NCI-H748 (cell line): ENCODE results near the gene AGRN.
"Not testable (repeated sequence)": the region's sequence is repeated elsewhere in the genome, so short reads cannot be mapped to it uniquely, and the experiment has no call there.

Source experiments
- DNase-seq: peaks from one replicate; lab custom pipeline; 2025; ENCODE audit not compliant: unreplicated experiment; lab: John Stamatoyannopoulos, UW

The AGRN gene

DNA sequence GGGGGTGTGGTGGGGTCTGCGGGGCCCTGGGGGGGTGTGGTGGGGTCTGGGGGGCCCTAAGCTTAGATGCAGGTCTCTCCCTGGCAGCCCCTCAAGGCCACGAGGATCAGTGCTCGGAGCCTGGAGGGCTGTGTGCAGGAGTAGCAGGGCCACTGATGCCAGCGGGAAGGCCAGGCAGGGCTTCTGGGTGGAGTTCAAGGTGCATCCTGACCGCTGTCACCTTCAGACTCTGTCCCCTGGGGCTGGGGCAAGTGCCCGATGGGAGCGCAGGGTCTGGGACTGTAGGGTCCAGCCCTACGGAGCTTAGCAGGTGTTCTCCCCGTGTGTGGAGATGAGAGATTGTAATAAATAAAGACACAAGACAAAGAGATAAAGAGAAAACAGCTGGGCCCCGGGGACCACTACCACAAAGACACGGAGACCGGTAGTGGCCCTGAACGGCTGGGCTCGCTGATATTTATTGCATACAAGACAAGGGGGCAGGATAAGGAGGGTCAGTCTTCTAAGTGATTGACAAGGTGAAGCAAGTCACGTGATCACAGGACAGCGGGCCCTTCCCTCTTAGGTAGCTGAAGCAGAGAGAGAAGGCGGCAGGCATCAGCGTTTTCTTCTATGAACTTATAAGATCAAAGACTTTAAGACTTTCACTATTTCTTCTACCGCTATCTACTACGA is 45.5 kb downstream of the AGRN start:
- DNase-seq: no peak

DNA sequence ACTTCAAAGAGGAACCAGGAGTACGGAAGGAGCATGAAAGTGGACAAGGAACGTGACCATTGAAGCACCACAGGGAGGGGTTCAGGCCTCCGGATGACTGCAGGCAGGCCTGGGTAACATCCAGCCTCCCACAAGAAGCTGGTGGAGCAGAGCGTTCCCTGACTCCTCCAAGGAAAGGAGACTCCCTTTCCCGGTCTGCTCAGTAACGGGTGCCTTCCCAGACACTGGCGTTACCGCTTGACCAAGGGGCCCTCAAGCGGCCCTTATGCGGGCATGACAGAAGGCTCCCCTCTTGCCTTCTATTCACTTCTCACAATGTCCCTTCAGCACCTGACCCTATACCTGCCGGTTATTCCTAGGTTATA is 46.0 kb downstream of the AGRN start:
- not testable (repeated sequence) for DNase-seq

DNA sequence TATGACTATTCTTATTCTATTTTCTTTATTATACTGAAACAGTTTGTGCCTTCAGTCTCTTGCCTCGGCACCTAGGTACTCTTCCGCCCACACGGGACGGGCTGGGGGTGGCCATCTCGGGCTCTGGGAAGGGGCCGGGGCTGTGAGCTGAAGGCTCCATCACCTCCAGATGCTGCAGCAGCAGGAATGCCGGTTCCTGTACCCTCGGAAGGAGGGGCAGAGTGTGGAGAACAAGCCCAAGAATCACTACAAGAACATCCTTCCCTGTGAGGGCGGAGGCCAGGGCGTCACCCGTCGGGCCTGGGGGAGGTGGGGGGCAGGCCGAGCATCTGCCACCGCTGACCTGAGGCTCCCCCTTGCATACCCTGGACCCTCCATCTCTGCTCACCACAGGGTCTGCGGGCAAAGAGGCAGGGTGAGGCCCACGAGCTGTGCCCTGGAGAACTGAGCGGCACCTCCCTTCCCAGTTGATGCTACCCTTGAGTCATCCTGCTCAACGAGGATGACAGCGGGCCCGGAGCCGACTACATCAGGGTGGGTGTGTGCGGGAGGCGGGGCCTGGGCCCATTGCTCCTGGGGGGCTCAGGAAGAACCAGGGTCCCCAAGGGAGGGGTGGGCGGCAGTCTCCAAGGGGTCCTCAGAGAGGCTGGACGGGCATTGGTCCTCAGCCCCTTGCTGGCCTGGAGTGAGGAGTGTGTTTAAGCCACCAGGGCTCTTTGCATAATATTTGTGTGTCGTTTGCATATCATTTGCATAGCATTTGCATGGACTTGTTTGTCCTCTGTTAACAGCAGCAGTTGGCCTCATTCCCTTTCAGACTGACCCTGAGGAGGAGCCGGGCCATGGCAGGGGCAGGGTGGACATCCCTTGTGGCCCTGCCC is 46.7 kb downstream of the AGRN start:
- no peak for DNase-seq

DNA sequence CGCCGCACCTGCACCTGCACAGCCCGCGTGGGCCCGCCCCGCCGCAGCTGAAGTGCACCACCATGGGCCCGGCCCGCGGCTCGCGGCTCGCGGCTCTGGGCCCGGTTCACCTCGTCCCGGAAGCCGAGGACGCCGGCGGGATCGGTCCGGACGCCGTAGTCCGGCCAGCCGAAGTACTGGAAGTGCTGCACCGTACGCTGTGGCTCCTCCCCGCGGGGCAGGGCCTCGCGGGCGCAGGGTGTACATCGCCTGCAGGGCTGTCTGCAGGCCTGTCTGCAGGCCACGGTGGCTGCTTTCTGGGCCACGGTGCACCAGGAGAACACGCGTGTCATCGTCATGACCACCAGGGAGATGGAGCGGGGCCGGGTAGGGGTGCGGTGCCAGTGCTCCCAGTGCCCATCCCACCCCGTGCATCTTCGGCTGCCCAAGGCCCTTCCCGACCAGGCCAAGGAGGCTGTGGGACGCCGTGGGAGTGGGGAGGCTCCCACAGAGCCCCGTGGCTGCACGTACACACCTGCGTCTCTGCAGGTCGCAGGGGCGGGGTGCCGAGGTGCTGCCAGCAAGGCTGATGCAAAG is 47.5 kb downstream of the AGRN start:
- DNase-seq: no peak

DNA sequence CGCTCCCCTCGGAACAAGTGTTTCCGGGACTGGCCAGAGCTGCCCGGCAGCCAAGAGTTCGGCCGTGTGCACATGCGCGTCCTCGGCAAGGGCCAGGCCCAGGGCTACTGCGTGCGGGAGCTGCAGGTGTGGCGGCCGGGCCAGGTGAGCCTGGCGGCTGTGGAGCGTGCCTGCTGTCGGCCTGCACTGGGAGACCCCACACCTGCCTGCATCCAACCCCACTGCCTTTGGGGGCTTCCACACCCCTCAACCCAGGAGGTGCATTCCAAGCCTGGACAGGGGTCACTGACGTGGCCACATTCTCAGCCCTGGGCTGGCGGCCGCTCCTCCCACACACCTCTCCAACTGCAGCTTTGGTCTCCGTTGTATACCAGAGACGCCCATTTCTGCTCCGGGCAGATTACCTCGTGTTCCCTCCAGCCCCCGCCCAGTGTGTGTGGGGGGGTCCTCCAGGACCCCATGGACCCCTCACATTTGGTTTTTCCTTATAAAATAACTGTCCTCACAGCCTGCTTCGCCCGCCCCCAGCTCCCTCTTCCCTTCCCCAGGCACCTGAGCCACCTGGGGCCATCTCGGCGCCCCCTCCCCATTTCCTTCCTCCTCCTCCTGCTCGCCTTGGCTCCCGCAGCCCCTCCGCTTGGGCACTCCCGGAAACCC is 48.1 kb downstream of the AGRN start:
- peak; percentile 19 for DNase-seq

DNA sequence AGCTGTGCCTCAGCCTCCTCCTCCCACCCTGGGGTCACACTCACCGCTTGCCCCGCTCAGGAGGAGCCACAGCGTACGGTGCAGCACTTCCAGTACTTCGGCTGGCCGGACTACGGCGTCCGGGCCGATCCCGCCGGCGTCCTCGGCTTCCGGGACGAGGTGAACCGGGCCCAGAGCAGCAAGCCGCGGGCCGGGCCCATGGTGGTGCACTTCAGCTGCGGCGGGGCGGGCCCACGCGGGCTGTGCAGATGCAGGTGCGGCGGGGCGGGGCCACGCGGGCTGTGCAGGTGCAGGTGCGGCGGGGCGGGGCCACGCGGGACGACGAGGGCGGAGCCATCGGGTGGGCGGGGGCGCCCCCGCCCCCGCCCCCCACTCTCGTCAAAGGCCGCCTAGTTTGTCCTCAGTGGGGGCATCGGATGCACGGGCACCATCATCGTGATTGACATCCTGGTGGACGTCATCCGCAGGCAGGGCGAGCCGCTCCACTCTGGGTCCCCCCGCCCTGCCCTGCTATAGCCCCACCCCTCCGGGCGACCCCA is 48.7 kb downstream of the AGRN start:
- peak; percentile 80 for DNase-seq

DNA sequence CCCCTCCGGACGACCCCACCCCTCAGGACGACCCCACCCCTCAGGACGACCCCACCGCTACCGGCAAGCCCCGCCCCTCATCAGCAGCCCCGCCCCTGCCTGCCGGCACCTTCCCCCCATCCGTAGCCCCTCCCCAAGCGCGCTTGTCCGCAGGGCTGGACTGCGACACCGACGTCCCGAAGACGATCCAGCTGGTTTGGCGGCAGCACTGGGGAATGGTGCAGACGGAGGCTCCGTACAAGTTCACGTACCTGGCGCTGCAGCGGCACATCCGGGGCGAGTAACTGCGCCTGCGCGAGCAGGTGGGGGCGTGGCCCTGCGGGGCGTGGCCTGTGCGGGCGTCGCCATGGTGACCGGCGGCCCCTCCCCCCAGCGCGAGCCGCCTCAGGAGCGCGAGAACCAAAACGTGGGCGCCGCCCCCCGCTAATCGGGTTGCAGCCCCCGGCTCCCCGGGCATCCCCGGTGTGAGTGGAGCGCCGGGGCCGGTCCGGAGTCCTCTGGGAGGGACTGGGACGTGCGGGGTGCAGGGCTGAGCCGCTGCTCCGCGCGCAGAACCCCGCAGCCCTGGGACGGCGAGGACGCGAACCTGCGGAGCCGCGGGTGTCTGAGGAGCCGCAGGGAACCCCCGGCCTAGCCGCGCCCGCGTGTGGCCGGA is 49.3 kb downstream of the AGRN start:
- DNase-seq: peak; percentile 85

DNA sequence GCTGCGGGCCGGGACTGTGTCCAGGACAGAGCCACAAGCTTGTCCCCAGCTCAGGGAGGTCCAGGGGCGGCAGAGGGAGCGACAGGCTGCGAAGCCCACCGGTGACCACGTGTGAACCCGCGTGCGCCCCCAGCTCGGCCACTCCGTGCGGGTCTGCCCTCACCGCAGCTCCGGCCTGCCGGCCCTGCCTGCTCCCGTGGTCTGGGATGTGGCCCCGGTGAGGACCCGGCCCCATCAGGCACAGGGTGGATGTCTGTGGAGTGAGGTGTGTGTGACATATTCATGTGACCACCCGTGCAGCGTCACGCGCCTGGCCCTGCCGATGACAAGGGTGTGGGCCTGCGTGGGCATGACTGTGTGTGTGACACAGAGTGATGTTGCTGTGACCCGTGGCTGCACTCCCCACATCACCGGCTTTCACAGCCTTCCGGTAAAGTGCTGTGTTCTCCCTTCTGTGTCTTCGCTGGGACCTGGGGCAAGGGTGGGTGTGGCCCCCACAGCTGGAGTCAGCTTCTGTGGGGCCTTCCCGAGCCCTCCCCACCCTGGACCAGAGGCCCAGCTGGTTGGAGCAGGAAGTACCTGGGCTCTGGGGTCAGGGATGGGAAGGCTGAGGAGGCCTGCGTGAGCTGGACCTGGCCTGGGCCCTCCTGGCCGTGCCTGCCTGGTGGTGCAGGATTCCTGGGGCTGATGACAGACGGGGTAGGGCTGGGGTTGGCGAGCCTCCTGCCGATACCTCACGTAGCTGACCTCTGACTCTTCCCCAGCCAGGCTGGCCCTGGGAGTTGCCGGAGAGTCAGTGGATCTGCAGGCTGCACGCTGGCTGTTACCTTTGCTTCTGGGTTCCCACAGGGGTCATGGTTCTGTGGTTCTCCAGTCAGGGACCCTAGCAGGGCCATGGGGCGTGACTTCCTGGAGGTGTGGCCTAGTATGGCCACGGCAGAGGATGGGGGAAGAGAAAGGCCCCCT is 50.1 kb downstream of the AGRN start:
- DNase-seq: no peak

DNA sequence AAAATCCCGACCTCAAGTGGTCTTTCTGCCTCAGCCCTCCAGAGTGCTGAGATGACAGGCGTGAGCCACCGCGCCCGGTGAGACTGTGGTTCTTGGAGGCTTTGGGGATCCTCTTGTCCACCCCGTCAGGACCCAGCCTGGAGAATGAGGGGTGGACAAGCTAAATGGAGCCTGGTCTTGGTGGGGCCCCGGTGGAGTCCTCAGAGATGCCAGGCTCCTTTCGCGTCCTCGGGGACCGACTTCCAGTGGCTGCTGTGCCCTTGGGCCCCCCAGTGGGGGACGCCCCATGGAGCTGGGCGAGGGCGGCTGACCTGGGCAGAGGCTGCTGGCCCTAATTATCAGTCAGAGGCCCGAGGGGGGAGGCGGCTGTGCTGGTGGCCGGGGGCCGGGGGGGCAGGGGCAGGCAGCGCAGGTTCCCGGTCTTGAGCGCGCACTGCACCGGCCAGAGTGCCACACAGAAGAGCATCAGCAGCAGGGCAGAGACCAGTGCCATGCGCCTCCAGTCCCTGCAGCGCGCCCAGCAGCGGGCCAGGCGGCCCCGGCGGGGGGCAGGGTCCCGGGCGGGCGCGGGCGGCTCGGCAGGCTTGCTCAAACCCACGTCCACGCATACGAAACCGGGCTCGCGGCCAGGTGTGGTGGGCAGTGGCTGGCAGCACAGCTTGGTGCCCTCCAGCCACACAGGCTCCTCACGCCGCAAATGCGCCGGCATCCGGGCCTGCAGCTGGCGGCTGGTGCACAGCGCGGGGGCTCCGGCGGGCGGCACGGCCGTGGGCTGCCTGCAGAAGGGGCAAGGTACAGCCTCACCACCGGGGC is 51.8 kb downstream of the AGRN start:
- no peak for DNase-seq

DNA sequence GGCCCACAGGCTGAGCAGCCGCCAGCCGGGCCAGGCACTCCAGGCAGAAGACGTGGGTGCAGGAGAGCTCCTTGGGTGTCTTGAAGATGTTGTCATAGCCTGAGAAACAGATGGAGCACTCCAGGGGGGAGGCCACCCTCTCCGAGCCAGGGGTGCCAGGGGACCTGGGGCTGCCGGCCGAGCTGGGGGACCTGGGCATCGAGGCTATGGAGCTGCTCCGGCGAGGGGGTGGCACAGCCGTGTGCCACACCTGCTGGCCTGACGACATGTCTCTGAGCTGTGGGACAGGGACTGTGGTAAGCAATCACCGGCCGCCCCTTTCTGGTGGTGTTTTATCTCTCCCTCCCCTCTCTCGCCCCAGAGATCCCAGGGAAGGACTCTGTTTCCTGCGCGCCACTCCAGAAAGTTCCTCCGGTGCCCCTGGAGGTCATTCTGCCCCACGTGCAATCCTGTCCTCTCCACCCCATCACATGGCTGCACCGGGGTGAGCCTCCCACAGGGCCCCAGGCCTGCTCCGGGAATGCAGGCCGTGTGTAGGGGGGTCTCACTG is 52.5 kb downstream of the AGRN start:
- DNase-seq: no peak

DNA sequence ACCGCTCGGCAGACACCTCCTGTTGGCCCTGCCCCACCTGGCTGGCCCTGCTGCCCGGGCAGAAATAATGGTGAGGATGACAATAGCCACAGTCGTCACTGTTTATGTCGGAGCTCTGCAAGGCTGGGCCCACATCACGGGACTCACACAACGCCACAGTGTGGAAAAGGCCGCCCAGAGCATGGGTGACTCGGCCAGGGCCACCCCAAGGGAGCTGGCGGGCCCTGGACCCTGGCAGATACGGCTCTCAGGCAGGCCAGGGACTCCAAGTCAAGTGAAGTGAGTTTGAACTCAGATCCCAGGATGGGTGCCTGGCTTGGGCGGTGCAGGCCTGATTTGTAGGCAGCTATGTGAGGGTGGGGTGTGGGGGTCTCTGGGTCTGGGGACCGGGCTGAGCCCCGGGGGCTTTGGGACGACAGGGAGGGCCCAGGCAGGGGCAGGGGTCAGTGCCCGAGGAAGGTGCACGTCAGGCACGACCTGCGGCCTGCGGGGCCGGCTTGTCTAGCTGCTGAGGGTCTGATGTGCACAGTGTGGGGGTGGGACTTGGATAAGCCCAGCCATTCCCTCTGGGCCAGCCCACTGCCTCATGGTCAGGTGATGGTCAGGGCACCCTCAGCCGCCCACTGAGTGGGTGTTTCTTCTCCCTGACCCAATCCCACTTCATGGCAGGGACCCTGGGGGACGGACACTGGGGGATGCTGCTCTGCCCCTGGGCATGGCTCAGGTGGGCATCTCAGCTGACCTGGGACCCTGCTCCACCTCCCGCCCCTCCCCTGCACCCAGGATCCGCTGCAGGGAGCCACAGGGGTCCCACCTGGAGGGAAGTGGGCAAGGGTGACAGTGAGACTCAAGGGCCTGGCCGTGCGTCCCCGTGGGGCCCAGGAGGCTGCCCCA is 53.2 kb downstream of the AGRN start:
- no peak for DNase-seq

DNA sequence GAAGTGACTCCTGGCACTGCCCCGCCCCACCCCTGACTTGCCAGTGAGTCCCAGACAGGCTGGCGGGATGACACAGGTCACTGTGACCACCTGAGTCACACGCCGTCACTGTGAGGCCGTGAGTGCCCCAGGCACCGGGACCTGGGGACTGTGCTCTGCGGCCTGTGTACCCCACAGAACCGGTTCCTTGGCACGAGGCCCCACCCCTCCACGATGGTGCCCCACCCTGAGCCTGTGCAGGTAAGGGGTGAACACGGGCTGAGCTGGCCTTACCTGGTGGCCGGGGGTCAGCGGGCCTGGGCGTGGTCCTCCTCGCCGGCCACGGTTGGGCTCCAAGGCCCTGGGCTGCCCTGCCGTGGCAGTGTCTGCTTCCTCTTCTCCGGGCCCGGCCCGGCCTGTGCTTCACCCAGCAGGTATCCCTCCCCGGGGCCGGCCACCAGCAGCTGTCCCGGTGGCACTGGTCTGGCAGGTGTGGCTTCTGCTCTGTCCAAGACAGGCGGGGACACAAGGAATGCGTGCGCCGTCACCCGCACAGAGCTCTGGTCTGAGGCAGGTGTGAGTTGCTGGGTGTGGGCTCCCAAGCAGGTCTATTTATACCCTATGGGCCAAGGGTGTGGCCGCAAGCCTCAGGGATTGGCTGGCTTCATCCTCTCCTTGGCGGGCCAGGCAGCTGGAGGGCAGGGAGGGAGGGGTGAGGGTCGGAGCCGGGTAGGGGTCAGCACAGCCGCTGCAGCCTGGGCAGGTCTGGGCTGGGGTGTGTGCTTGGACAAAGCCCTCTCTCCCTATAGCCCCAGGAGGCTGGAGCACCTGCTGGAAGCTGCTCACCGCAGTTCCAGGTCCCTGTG is 54.0 kb downstream of the AGRN start, which contains the start of gene RNF223:
Gene RNF223, minus strand, starts transcription at position 564 of the 845 bp plus-strand sequence. CDS start 1,740 bp downstream, outside the sequence.
- peak; percentile 85 for DNase-seq

DNA sequence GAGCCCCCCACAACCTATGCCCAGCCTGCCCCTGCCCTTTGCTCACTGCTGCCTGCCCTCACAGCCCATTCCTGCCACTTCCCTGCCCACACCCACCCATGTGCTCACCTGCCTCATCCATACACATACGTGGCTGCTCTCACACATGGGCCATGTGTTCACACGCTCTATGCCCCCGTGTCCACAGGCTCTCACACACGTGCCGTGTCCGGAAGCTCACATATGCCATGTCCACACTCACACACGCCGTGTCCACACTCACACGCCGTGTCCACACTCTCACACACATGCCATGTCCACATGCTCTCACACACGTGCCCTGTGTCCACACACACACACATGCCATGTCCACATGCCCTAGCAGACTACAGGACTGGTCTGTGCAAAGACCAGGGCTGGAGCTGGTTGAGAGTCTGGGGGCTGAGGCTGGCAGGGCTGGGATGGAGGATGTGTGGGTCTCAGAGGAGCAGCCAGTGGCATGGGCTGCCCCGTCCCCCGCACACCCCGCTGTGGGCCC is 54.8 kb downstream of the AGRN start:
- DNase-seq: no peak

DNA sequence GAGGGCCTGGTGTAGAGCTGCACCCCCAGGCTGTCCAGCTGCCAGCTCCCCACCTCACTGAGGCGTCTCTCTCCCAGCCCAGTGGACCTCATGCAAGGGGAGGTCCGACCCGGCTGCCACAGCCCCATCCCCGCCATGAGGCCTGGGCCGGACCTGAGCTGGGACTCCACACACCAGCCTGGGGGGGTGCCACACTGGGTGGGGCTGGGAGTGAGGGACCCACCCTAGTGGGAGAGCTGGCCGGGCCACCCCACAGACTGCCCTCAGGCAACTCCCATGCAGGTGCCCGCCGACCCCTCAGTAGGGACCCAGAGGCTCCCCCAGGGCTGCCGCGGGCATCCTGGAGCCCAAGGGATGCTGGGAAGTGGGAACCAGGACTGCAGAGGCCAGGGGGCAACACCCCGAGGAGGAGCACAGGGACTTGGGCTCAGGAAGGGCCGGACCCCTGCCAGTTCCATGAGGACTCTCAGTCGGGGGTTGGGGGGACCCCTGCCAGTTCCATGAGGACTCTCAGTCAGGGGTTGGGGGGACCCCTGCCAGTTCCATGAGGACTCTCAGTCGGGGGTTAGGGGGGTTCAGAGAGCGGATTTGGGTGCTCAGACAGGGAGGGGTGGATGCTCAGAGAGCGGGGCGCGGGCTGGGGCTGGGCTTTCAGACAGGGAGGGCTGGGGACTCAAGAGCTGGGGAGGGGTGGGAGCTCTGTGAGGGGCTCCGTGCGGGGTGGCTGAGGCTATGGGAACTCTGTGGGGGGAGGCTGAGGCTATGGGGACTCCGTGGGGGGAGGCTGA is 55.4 kb downstream of the AGRN start:
- DNase-seq: no peak

DNA sequence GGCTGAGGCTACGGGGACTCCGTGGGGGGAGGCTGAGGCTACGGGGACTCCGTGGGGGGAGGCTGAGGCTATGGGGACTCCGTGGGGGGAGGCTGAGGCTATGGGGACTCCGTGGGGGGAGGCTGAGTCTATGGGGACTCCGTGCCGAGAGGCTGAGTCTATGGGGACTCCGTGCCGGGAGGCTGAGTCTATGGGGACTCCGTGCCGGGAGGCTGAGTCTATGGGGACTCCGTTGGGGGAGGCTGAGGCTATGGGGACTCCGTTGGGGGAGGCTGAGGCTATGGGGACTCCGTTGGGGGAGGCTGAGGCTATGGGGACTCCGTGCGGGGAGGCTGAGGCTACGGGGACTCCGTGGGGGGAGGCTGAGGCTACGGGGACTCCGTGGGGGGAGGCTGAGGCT is 57.5 kb downstream of the AGRN start:
- DNase-seq: not testable (repeated sequence)
